ENCODE data around the gene TMEM52.

The TMEM52 gene

GRCh38 chr1:1918901-1919303 lies at the start of gene TMEM52:
TSS of gene TMEM52 (minus strand) at chr1:1919279. CDS start at chr1:1919265, 14 bp downstream.
- no peak for DNase-seq

GRCh38 chr1:1967879-1968278 lies 48.8 kb upstream of the TMEM52 start:
- DNase-seq, result no peak

- DNase-seq, result no peak
Observed at GRCh38 chr1:1967151-1967550, 48.1 kb upstream of the TMEM52 start.

GRCh38 chr1:1966071-1966740 lies 47.1 kb upstream of the TMEM52 start:
- peak; percentile 1 for DNase-seq

GRCh38 chr1:1965546-1965945 lies 46.5 kb upstream of the TMEM52 start:
- no peak for DNase-seq

GRCh38 chr1:1964811-1965210 lies 45.7 kb upstream of the TMEM52 start:
- DNase-seq, result no peak

- no peak for DNase-seq
Observed at GRCh38 chr1:1963570-1963969, 44.5 kb upstream of the TMEM52 start.

GRCh38 chr1:1962752-1963151 lies 43.7 kb upstream of the TMEM52 start:
- DNase-seq, result no peak

GRCh38 chr1:1960480-1961196 lies 41.6 kb upstream of the TMEM52 start:
- DNase-seq, result no peak

GRCh38 chr1:1959840-1960479 lies 40.9 kb upstream of the TMEM52 start:
- peak; percentile 84 for DNase-seq

- no peak for DNase-seq
Observed at GRCh38 chr1:1959459-1959839, 40.4 kb upstream of the TMEM52 start.

- no peak for DNase-seq
Observed at GRCh38 chr1:1958071-1958541, 39.0 kb upstream of the TMEM52 start.

GRCh38 chr1:1957533-1957961 lies 38.5 kb upstream of the TMEM52 start:
- no peak for DNase-seq

- DNase-seq, result no peak
Observed at GRCh38 chr1:1956586-1957532, 37.8 kb upstream of the TMEM52 start.

- DNase-seq, result peak; percentile 0
Observed at GRCh38 chr1:1956101-1956500, 37.0 kb upstream of the TMEM52 start.

- DNase-seq, result no peak
Observed at GRCh38 chr1:1955621-1956094, 36.6 kb upstream of the TMEM52 start.

GRCh38 chr1:1954831-1955441 lies 35.9 kb upstream of the TMEM52 start:
- DNase-seq, result peak; percentile 17

GRCh38 chr1:1954015-1954414 lies 34.9 kb upstream of the TMEM52 start:
- DNase-seq, result no peak

GRCh38 chr1:1950940-1951339 lies 31.9 kb upstream of the TMEM52 start:
- no peak for DNase-seq

- DNase-seq, result no peak
Observed at GRCh38 chr1:1948783-1949182, 29.7 kb upstream of the TMEM52 start.

GRCh38 chr1:1947493-1947892 lies 28.4 kb upstream of the TMEM52 start:
- DNase-seq, result peak; percentile 63

GRCh38 chr1:1946540-1946939 lies 27.5 kb upstream of the TMEM52 start:
- DNase-seq, result peak; percentile 1
